Endometrial microvascular endothelial cells (primary cell): ENCODE results near the gene NCBP2L. TPM values are rescaled to one million over a fixed set of nuclear protein-coding genes. Genes with fewer than 3 reads are reported as not detected.

Experiments used
- in situ Hi-C: cut with HindIII; loops from 2 replicates; pipeline ENCODE4 v1.10.0; 2017; ENCODE audit warnings: low sequenced_read_pairs, low pct_unique_long_range_greater_than_20kb; ENCODE audit errors: inconsistent ontology term
- total RNA-seq: library from RNA; depleted of rRNA; stranded (reverse); fragments of >200 nt; gene quantifications from one replicate; pipeline ENCODE4 v1.2.3, GENCODE V29; 2015; ENCODE audit errors: inconsistent ontology term

Gene NCBP2L
- total RNA-seq = not detected

DNA sequence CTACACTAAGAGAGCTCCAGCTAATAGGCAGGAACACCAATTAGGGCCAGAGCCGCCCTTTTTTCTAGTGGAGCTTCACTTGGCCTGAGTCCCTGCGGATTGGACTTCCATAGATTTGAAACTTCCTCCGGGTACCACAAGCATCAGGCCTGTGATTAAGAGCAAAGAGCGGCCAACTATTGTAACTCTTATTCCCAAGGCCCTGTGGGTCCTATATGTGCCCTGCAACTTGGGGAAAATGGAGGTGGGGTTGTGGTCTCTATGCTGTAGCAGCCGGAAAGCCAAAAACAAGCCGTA is at the start of gene NCBP2L:
Gene NCBP2L (plus strand): TSS at position 198 of the 297 bp plus-strand sequence. CDS start 16,488 bp downstream, outside the sequence.
- in situ Hi-C loops = no loop called here

DNA sequence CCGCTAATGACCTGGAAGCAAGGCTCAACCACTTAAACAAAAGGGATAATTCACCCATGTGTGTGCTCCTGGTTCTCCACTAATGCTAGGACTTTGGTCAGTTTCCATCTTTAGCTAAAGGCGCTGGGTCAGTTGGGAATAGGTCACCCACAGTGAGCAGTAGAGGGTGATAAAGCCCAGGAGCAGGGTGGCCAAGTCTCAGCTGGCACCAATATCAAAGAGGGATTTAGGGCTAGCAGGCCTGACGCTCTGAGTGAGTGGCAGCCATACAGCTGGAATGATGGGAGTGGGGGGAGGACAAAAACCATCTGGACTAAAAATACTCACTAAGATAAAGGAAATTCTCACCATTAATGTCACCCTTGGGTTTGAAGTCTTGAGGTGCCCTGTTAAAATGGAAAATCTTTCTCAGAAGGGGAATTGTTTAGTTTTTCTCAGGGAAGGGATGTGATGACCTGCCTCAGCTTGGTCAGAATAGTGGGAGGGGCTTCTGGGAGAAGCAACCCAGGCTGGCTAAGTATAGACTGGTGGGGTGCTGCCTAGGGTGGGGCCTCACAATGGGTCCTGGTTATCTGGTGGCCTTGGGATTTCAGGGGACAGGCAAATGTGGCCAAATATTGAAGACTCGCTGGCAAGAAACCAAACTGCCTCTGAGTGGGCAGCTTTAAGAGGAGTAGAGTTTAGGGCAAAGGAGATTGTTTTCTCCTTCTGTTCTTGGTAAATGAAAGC is 49.0 kb upstream of the NCBP2L start:
- in situ Hi-C loops = no loop called here

DNA sequence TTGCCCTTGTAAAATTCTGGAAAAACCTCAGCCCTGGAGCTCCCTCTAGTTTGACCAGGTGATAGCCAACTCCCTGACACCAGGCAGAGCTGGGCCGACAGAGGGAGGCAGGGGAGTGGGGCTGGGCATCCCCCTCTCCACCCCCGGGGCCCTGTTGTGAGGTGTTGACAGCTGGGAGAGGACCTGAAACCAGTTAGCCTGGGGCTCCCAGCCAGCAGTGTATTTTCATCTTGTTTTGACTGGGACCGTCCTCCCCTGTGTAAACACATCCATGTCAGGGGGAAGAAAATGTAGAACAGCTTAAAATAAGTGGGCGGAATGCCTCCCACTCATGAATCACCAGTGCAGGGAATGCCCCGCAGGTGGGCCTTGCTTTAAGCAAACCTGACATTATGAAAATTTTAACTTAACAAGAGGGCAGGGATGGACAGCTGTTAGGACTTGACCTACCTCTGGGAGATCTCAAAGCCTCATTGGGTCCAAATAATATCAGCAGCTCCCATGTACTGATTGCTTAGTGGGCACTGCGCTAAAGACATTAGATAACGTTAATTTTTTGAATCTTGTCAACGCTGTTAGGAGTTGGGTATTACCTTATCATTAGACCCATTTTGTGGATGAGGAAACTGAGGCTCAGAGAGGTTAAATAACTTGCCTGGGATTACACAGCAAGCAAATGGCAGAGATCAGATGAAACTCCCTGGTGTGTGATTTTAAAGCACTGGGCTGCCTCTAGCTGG is 47.8 kb upstream of the NCBP2L start:
- in situ Hi-C loops = no loop called here

DNA sequence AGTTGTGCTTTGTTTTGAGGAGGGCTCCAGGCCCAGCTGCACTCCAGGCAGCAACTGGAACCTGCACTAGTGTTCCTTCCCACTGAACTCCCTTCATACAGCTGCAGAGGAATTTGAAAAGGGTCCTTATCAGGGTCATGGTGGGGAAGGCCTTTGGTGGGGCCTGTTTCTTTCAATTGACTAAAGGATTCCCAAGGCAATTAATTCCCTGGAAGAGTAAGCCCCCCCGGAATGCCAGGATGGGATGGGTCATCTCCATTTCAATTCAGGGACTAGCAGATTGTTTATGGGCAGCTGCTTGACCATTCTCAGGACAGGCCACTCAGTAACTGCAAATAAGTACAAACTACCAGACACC is 47.3 kb upstream of the NCBP2L start:
- in situ Hi-C loops = no loop called here

DNA sequence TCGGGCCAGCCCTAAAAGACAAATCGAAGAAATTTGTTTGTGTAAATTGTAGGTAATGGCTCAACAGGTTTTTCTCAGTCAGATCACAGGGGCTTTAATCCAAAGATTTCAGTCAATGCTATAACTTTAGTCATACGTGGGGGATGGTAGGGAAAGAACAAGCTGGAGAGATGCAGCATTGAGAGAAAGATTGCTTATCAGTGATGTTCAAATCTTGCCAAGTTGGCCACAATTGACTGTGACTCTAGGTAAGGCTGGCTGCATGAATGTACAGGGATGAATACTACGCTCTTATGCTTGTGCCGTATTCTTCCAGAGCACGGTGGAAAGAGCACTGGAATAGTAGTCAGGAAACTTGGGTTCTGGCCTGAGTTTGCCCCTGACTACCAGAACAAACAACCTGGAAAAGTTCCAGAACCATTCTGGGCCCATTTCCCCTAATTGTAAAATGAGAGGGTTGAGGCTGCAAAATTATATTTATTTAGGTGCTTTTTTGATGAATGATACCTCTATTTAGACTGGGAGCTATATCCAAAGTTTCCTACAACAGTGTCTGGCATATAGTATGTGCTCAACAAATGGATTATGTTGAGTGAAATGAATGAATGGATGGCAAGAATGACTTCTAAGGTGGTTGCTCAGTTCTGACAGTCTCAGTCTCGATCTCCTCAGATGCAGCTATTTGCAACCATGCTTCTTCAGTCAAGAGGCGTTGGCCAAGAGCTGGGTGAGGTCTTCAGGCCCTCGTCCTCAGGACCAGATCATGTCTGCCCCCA is 46.4 kb upstream of the NCBP2L start:
- in situ Hi-C loops = no loop called here

- in situ Hi-C loops = no loop called here
These were observed 45.6 kb upstream of the NCBP2L start for GRCh38 chrX:107731831-107732502.

DNA sequence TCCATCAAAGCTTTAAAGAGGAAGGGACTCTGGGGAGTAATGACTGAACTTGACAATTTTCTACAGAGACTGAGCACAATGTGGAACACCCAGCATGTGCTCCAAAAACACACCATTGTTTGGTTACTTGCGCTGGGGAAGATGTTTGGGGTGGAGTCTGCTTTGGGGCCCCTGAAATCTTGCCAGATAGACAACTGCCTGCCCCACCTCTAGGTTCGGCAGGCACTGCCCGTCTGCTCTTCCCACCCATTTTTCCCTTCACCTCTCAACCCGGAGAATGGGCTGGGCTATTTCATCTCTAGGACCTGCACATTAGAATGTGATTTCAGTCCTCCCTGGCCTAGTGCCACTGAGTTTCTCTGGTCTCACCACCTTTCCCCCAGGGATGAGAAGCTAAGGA is 43.8 kb upstream of the NCBP2L start:
- in situ Hi-C loops = no loop called here

DNA sequence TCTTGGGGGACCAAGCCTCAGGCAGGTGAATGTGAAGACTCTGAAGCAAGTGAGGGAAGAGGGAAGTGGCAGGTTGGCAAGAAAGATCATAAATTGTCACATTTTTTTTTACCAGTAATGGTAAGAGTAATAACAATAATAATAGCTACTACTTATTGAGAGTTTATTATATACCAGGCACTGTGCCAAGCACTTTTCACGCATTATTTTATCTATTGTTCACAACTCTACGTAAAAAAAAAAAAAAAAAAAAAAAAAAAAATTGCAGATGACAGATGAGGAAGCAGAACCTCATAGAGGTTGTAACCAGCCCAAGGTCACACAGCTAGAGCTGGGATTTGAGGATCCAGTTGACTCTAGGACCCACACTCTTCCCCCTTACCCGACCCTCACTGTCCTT is 42.9 kb upstream of the NCBP2L start:
- in situ Hi-C loops = no loop called here

DNA sequence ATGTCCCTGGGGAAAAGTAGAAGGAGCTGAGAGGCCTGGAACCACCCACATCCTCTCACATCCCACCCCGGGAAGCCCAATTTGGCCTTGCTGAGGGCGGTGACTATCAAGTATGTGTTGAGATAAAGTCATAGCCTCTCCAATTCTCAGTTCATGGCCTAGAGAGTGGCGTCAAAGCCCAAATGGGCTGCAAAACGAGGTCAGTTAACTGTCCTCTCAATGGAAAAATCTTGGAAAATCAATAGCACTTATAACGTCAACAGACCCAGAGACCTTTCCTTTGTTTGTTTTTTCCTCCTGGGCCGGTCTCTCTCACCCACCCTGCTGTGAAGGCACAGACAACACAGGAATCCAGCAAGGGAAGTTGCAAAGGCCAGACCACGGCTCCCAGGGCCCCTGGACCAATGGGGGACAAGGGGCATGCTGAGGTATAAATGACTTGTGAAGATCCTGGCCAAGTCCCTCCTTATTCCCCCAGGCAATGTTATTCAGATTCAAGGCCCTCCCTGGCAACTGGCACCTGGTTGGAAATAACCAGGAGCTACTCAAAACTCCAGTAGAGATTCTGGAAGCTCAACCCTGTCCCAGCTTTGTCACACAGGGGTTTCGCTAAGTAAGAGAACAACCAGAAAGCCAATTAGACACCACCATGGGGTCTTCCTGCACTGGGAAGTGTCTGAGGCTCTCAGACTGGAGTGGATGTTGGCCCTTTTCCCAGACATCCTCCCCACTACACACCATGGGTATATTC is 40.6 kb upstream of the NCBP2L start:
- in situ Hi-C loops = no loop called here

DNA sequence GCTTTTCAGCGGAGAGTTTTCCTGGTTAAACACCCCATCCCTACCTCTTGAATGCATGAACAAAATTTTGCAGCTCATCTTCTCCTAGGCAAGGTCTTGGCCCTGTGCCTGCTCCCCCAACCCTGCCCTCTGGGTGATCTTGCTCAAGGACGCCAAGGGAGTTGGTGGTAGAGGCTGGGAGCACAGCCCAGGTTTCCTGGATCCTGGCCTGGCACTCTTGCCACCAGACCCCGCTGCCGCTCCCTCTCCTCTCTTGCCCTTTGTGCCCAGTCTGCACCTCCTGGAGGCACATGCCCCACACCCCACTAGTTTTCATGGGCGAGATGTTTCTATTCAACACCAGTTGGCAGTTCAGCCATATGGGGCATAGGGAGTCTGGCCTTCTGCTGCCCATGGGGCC is 39.3 kb upstream of the NCBP2L start:
- in situ Hi-C loops = no loop called here

DNA sequence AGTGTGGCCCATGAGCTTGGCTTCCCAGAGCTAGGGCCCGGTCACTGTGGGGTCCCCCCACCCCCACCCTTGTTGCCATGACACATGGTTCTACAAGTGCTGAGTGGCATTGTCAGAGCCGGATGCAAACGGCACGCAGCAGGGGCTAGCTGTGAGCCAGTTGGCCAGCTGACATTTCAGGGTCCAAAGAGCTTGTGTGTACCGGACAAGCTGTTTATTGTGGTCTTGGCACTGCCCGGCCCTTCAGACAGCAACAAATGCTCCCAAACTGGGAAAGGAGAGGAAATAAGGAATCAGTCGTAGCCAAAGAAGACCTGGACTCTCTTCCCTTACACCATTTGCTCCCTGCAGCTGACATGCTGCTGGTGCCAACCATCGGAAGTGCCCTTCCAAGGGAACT is 38.8 kb upstream of the NCBP2L start:
- in situ Hi-C loops = no loop called here

DNA sequence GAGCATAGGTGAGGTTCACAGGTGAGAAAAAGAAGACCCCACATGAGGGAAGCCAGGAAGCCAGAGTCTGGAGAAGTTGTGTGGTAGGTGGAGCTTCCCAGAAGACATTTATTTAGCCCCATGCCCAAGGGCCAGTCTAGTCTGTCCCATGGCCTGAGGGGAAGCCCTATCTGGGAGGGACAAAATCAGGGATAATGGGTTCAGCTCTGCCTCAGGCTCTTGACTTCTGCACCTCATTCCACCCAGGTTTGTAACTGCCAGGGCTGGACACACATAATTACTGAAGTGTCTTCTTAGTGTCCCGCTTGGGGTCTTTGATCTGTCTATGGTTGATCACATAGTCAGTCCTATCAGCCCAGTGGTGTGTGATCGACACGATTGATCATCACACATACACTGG is 38.0 kb upstream of the NCBP2L start:
- in situ Hi-C loops = no loop called here

- in situ Hi-C loops = no loop called here
These were observed 36.1 kb upstream of the NCBP2L start for GRCh38 chrX:107741404-107741790.

DNA sequence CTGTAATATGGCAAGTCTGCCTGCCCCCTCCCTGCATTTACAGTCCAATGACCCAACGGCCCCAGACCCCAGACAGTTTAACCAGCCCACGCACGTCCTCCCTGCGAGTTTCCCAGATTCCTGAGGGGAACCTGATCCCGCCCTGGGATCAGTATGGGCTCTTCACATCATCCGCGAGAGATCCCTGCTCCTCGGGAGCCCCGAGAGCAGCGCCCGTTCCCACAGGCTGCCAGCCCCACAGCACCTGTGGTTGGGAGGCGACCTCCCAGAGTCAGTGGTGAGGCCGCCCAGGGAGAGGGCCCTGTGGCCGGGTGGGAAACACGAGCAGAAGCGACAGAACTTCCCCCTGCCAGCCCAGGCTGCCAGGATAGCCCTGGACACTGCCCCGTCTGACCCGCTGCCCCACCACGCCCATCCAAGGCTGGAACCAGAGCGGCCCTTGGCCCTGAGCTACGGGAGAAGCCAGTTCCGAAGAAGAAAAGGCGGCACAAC is 34.8 kb upstream of the NCBP2L start:
- in situ Hi-C loops = no loop called here

GRCh38 chrX:107743995-107744394 is 33.5 kb upstream of the NCBP2L start:
- in situ Hi-C loops = no loop called here

- in situ Hi-C loops = no loop called here
These were observed 32.7 kb upstream of the NCBP2L start for GRCh38 chrX:107744868-107745267.

DNA sequence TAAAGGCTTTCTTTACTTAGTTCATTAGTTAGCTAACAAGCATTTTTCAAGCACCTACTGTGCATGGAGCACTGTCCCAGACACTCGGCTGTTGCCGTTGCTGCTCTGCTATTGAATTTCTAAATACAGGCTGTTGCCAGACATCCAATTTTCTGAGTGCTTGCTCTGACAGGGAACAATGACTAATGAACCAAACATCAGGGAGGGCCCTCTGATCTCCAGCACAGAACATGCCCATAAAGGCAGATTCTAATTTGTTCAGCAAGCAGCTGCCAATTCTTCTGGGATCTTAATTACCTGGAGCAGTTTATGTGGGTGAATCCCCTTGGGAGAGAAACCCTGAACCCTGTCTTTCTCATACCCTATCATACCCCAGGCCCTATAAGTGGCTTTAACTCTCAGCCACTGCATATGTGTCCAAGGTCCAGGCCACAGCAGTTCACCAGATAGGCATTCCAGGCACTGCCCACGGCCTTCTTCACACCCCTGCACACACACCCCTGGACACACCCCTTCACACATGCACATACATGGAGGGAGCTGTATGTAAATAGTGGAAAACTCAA is 29.9 kb upstream of the NCBP2L start:
- in situ Hi-C loops = no loop called here

- in situ Hi-C loops = no loop called here
These were observed 29.0 kb upstream of the NCBP2L start for GRCh38 chrX:107748506-107748905.
